ENCODE measurements around the gene ZNF506.
"Not testable (repeated sequence)": the region's sequence is repeated elsewhere in the genome, so short reads cannot be mapped to it uniquely, and the experiment has no call there.

The ZNF506 gene

GRCh38 chr19:19821366-19821951 lies at the start of gene ZNF506:
Gene ZNF506 (minus strand): TSS chr19:19821750. CDS start chr19:19821603, 147 bp downstream.
- peak; percentile 48 for DNase-seq (ENCODE audit: low spot score)

GRCh38 chr19:19870086-19870485 lies 48.5 kb upstream of the ZNF506 start:
- not testable (repeated sequence) for DNase-seq (ENCODE audit: low spot score)

- no peak for DNase-seq (ENCODE audit: low spot score)
These were observed 45.2 kb upstream of the ZNF506 start for GRCh38 chr19:19866611-19867248.

GRCh38 chr19:19865750-19866610 lies 44.4 kb upstream of the ZNF506 start, which contains the start of gene ZNF253:
Gene ZNF253 (plus strand): TSS chr19:19865882. CDS start chr19:19865997, 115 bp downstream.
- peak; percentile 64 for DNase-seq (ENCODE audit: low spot score)

GRCh38 chr19:19860756-19861390 lies 39.3 kb upstream of the ZNF506 start:
- no peak for DNase-seq (ENCODE audit: low spot score)

- DNase-seq (ENCODE audit: low spot score), result no peak
These were observed 37.2 kb upstream of the ZNF506 start for GRCh38 chr19:19858751-19859150.

- not testable (repeated sequence) for DNase-seq (ENCODE audit: low spot score)
These were observed 30.2 kb upstream of the ZNF506 start for GRCh38 chr19:19851740-19852139.

GRCh38 chr19:19849056-19849455 lies 27.5 kb upstream of the ZNF506 start:
- DNase-seq (ENCODE audit: low spot score), result no peak

GRCh38 chr19:19847781-19848180 lies 26.2 kb upstream of the ZNF506 start:
- DNase-seq (ENCODE audit: low spot score), result no peak

GRCh38 chr19:19835560-19836038 lies 14.0 kb upstream of the ZNF506 start:
- no peak for DNase-seq (ENCODE audit: low spot score)

GRCh38 chr19:19826875-19827274 lies 5.3 kb upstream of the ZNF506 start:
- DNase-seq (ENCODE audit: low spot score), result no peak

- DNase-seq (ENCODE audit: low spot score), result no peak
These were observed 2.4 kb upstream of the ZNF506 start for GRCh38 chr19:19823916-19824315.

GRCh38 chr19:19821976-19822375 lies 426 bp upstream of the ZNF506 start:
- not testable (repeated sequence) for DNase-seq (ENCODE audit: low spot score)

- DNase-seq (ENCODE audit: low spot score), result no peak
These were observed 703 bp downstream of the ZNF506 start for GRCh38 chr19:19820774-19821320.

- no peak for DNase-seq (ENCODE audit: low spot score)
These were observed 4.2 kb downstream of the ZNF506 start for GRCh38 chr19:19817357-19817756.

- no peak for DNase-seq (ENCODE audit: low spot score)
These were observed 4.9 kb downstream of the ZNF506 start for GRCh38 chr19:19816679-19817078.

GRCh38 chr19:19811999-19812398 lies 9.6 kb downstream of the ZNF506 start:
- not testable (repeated sequence) for DNase-seq (ENCODE audit: low spot score)

GRCh38 chr19:19805480-19805879 lies 16.1 kb downstream of the ZNF506 start:
- no peak for DNase-seq (ENCODE audit: low spot score)

- DNase-seq (ENCODE audit: low spot score), result no peak
These were observed 33.5 kb downstream of the ZNF506 start for GRCh38 chr19:19788015-19788414.

GRCh38 chr19:19785476-19785875 lies 36.1 kb downstream of the ZNF506 start:
- not testable (repeated sequence) for DNase-seq (ENCODE audit: low spot score)

- no peak for DNase-seq (ENCODE audit: low spot score)
These were observed 38.8 kb downstream of the ZNF506 start for GRCh38 chr19:19782783-19783182.

- DNase-seq (ENCODE audit: low spot score), result not testable (repeated sequence)
These were observed 39.8 kb downstream of the ZNF506 start for GRCh38 chr19:19781791-19782190.

Data from hematopoietic multipotent progenitor cell treated with erythropoietin and hydrocortisone succinate and interleukin-3 and kit ligand, for 15 days (in vitro differentiated cells).